Subcutaneous abdominal adipose tissue (tissue), 5 donors: ENCODE measurements around the gene ACP5.
A peak's percentile ranks its signal among the peaks of the same experiment; 100 is the strongest.
"Not testable (repeated sequence)": the region's sequence is repeated elsewhere in the genome, so short reads cannot be mapped to it uniquely, and the experiment has no call there.

Experiments
- H3K27ac ChIP-seq: one replicate; pipeline ENCODE4 v1.7.0; 2013; ENCODE audit warnings: low read depth, mild to moderate bottlenecking, inconsistent platforms, low read length, moderate library complexity
- H3K27me3 ChIP-seq, 5 donors: one replicate each; pipeline ENCODE4 v1.7.0; 2013; ENCODE audit warnings: low read length in 5 of 5, inconsistent platforms in 1 of 5; ENCODE audit not compliant: control insufficient read depth in 5 of 5, insufficient read depth in 4 of 5
- H3K36me3 ChIP-seq, 5 donors: one replicate each; pipeline ENCODE4 v1.7.0; 2013; ENCODE audit warnings: low read length in 5 of 5; ENCODE audit not compliant: control insufficient read depth in 5 of 5, insufficient read depth in 5 of 5
- H3K4me1 ChIP-seq, 5 donors: one replicate each; pipeline ENCODE4 v1.7.0; 2013; ENCODE audit warnings: low read length in 5 of 5, mild to moderate bottlenecking in 3 of 5, moderate library complexity in 1 of 5; ENCODE audit not compliant: control insufficient read depth in 5 of 5, insufficient read depth in 5 of 5
- H3K4me3 ChIP-seq, 5 donors: one replicate each; pipeline ENCODE4 v1.7.0; 2013; ENCODE audit warnings: low read length in 5 of 5, low read depth in 1 of 5
- H3K9ac ChIP-seq, 5 donors: one replicate each; pipeline ENCODE4 v1.7.0; 2013; ENCODE audit warnings: low read length in 5 of 5, mild to moderate bottlenecking in 4 of 5, moderate library complexity in 3 of 5
- H3K9me3 ChIP-seq, 5 donors: one replicate each; pipeline ENCODE4 v1.7.0; 2013; ENCODE audit warnings: low read length in 5 of 5; ENCODE audit not compliant: control insufficient read depth in 5 of 5
- donor health status: healthy.
- donor health status: healthy.
- donor health status: healthy.
- donor health status: healthy.
- donor health status: healthy.

The ACP5 gene

DNA sequence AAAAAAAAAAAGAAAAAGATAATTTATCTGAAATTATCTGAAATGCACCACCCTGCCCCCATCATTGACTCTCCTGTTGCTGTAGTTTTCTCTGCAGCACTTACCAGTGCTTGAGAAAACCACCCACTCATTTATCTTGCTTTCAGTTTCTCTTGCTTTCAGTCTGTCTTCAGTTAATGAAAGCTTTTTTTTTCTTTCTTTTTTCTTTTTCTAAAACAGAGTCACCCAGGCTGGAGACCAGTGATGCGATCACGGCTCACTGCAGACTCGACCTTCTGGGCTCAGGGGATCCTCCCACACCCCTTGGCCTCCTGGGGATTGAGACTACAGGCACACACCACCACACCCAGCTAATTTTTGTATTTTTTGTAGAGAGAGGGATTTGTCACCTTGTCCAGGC lies 4.3 kb upstream of the ACP5 start:
- no peaks in the 10 kb centered on the region for H3K36me3 ChIP-seq
- H3K27ac ChIP-seq: no peak overlapping the region
- no peak overlapping the region for H3K4me3 ChIP-seq
- H3K27me3 ChIP-seq: peaks cover 12 to 20% (median 14%) of the 10 kb centered on the region in 5 donors
- peaks cover 5 to 22% (median 15%) of the 10 kb centered on the region in 5 donors for H3K4me1 ChIP-seq
- no peaks in the 10 kb centered on the region for H3K9me3 ChIP-seq
- H3K9ac ChIP-seq: no peak overlapping the region

DNA sequence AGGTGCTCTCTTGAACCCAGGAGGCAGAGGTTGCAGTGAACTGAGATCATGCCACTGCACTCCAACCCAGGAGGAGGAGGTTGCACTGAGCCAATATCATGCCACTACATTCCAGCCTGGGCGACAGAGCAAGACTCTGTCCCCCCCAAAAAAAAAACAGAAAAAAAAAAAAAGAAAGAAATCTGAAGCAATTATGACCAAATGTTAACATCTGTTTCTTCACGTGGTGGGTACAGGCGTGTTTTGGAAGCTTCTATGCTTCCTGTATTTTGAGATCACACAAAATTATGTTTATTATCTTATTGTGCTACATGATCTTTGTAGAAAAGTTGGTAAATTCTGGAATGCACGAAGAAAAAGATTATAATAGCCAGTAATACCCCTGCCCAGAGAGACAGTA lies 2.7 kb upstream of the ACP5 start:
- Histone ChIP-seq H3K4me3 (no peak overlapping the region), H3K4me1 (peaks cover 5 to 26% (median 15%) of the 10 kb centered on the region in 5 donors), H3K27ac (no peak overlapping the region), H3K9me3 (no peaks in the 10 kb centered on the region), H3K27me3 (peaks cover 12 to 20% (median 14%) of the 10 kb centered on the region in 5 donors), H3K36me3 (peaks cover 0 to 7% (median 0%) of the 10 kb centered on the region in 5 donors), H3K9ac (no peak overlapping the region)

DNA sequence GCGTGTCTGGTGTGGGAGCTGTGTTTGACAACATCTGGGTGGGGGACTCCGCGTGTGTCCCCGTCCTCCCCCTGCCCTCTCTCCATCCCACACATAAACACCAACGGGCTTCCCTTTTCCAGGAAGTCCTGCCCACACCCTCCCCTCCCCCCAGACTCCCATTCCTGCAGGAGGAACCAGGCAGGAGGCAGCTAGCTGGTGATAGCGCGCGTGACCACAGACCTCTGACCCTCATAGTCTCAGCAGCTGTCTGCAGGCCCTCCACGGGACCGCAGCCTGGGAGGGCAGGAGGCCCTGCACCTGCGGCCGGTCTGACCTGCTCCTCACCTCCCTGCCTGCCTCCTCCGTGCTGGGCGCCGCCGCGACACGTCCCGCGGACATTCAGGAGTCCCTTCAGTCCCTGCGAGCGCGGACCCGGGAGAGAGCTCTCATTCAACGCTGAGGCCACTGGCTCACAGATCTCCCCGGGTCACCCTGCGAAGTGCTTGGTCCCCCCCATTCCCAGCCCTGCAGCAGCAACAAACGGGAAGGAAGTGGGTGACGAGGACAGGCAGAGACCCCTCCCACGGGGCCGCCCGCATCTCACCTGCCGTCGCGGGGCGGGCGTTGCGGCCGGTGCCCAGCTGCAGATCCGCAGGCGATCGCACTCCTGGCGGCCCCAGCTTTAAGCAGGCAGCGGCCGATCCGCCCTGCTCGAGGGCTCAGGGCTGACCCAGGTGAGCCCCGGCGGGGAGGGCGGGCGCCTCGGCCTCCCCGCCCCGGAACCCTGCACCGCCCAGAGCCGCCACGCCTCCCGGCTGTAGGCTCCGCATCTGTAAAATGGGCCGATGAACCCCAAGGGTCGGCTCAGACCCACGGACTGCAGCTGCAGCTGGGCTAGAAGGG lies 1.1 kb upstream of the ACP5 start:
- Histone ChIP-seq H3K4me3 (peak overlapping the region; percentile 19 to 64 (median 52)), H3K9me3 (no peaks in the 10 kb centered on the region), H3K4me1 (peaks cover 5 to 26% (median 15%) of the 10 kb centered on the region in 5 donors), H3K27ac (no peak overlapping the region), H3K9ac (peak overlapping the region in 2 of 5 donors; percentile 56 to 62), H3K27me3 (peaks cover 12 to 20% (median 14%) of the 10 kb centered on the region in 5 donors), H3K36me3 (peaks cover 0 to 9% (median 0%) of the 10 kb centered on the region in 5 donors)

DNA sequence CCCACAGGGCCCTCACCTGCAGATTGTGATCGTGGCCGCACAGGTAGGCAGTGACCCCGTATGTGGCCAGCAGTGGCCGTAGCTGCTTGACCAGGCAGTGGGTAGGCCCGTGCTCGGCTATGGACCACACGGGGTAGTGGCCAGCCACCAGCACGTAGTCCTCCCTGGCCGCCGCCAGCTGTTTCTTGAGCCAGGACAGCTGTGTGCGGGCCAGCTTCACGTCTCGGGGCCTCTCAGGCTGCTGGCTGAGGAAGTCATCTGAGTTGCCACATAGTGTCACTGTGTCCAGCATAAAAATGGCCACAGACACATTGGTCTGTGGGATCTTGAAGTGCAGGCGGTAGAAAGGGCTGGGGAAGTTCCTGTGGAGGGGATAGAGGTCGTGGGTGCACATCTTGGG lies 1.2 kb downstream of the ACP5 start:
- H3K36me3 ChIP-seq: peaks cover 0 to 9% (median 0%) of the 10 kb centered on the region in 5 donors
- H3K27ac ChIP-seq: no peak overlapping the region
- H3K9me3 ChIP-seq: no peaks in the 10 kb centered on the region
- H3K27me3 ChIP-seq: peaks cover 12 to 20% (median 14%) of the 10 kb centered on the region in 5 donors
- H3K9ac ChIP-seq: no peak overlapping the region
- H3K4me1 ChIP-seq: peaks cover 5 to 26% (median 15%) of the 10 kb centered on the region in 5 donors
- no peak overlapping the region for H3K4me3 ChIP-seq

DNA sequence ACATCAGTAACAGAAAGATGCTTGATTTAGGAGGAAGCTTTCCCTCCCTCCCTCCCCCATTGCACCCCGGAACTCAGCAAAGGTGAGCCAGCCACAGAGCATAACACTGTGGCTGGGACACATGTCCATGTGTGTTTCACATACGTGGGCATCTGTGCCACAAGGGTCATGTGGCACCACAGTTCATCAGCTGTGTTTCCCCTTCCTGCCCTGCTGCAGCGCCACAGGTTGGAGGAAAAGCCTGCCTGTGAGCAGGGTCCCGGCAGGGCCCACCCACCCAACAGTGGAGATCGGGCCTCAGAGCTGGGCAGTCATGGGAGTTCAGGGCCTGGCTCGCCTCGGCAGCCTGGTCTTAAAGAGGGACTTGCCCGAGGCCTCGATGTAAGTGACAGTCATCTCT lies 2.8 kb downstream of the ACP5 start:
- Histone ChIP-seq H3K36me3 (peaks cover 0 to 9% (median 0%) of the 10 kb centered on the region in 5 donors), H3K27me3 (peaks cover 10 to 16% (median 14%) of the 10 kb centered on the region in 5 donors), H3K9me3 (no peaks in the 10 kb centered on the region), H3K9ac (no peak overlapping the region), H3K4me1 (peaks cover 3 to 22% (median 13%) of the 10 kb centered on the region in 5 donors), H3K4me3 (no peak overlapping the region), H3K27ac (no peak overlapping the region)

GRCh38 chr19:11573763-11574162 lies 3.7 kb downstream of the ACP5 start:
- peaks cover 6 to 12% (median 10%) of the 10 kb centered on the region in 5 donors for H3K27me3 ChIP-seq
- H3K9ac ChIP-seq, H3K36me3 ChIP-seq, H3K9me3 ChIP-seq, H3K4me3 ChIP-seq, H3K27ac ChIP-seq: not testable (repeated sequence)
- peaks cover 3 to 19% (median 9%) of the 10 kb centered on the region in 5 donors for H3K4me1 ChIP-seq

DNA sequence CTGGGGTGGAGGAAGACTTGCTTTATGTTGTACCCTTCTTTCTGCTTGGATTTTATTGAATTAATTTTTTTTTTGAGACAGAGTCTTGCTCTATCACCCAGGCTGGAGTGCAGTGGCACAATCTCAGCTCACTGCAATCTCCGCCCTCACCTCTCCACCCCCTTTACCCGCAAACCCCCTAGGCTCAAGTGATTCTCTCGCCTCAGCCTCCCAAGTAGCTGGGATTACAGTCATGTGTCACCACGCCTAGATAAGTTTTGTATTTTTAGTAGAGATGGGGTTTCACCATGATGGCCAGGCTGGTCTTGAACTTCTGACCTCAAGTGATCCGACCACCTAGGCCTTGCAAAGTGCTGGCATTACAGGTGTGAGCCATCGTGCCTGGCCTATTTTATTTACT lies 4.1 kb downstream of the ACP5 start:
- H3K27ac ChIP-seq: not testable (repeated sequence)

DNA sequence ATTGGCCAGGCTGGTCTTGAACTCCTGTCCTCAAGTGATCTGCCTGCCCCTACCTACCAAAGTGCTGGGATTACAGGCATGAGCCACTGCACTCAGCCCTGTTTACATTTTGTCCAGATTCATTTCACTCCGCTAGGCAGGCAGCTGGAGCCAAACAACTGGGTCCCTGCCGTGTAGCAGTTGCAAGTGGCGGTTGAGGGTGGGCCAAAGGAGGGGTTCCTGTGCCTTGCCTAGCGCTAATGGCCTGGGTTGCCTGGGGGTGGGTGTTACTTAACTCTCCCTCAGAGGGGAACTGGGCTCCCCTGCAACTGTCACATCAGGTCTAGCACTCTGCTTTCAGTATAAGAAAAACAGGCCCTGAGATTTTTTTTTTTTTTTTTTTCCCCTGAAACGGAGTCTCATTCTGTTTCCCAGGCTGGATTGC lies 7.4 kb downstream of the ACP5 start:
- no peak overlapping the region for H3K9ac ChIP-seq
- no peak overlapping the region for H3K27ac ChIP-seq
- H3K36me3 ChIP-seq: peaks cover 0 to 1% (median 0%) of the 10 kb centered on the region in 5 donors

More for the DNA sequence above, 4.1 kb downstream of the ACP5 start:
- not testable (repeated sequence) for H3K9me3 ChIP-seq, H3K36me3 ChIP-seq, H3K27me3 ChIP-seq, H3K4me3 ChIP-seq, H3K9ac ChIP-seq
- peaks cover 3 to 15% (median 5%) of the 10 kb centered on the region in 5 donors for H3K4me1 ChIP-seq

GRCh38 chr19:11566164-11566563 lies 11.3 kb downstream of the ACP5 start:
- no peaks in the 10 kb centered on the region for H3K27me3 ChIP-seq
- H3K9ac ChIP-seq: no peak overlapping the region
- no peaks in the 10 kb centered on the region for H3K36me3 ChIP-seq
- no peaks in the 10 kb centered on the region for H3K4me1 ChIP-seq
- no peaks in the 10 kb centered on the region for H3K9me3 ChIP-seq
- H3K27ac ChIP-seq: no peak overlapping the region
- H3K4me3 ChIP-seq: no peak overlapping the region

More for the DNA sequence above, 7.4 kb downstream of the ACP5 start:
- Histone ChIP-seq H3K9me3 (no peaks in the 10 kb centered on the region), H3K4me1 (no peaks in the 10 kb centered on the region), H3K27me3 (no peaks in the 10 kb centered on the region), H3K4me3 (no peak overlapping the region)

DNA sequence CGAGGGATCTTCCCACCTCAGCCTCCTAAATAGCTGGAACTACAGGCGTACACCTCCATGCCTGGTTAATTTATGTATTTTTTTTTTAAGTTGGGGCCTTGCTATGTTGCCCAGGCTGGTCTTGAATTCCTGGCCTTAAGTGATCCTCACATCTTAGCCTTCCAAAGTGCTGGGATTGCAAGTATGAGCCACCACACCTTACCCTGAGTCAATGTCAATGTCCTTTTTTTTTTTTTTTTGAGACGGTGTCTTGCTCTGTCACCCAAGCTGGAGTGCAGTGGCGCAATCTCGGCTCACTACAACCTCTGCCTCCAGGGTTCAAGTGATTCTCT lies 11.8 kb downstream of the ACP5 start:
- H3K9me3 ChIP-seq, H3K36me3 ChIP-seq, H3K27ac ChIP-seq, H3K27me3 ChIP-seq, H3K9ac ChIP-seq, H3K4me3 ChIP-seq, H3K4me1 ChIP-seq: not testable (repeated sequence)
